H9 (cell line): Measurements from ENCODE around the gene DNAH11. TPM values are rescaled to one million over a fixed set of nuclear protein-coding genes. Genes with fewer than 3 reads are reported as not detected.

Experiments
- DNase-seq: peaks from one replicate; pipeline ENCODE4 v3.0.0-alpha.2; 2017
- H2AFZ ChIP-seq: one replicate; pipeline ENCODE4 v1.6.1; 2013; ENCODE audit warnings: mild to moderate bottlenecking, low read length, control low read depth, moderate library complexity
- H2AK5ac ChIP-seq: 2 replicates; pipeline ENCODE4 v1.6.1; 2013; ENCODE audit warnings: low read length, control low read depth, mixed read lengths; ENCODE audit not compliant: insufficient read length
- H2BK120ac ChIP-seq: one replicate; pipeline ENCODE4 v1.6.1; 2013; ENCODE audit warnings: low read depth, mild to moderate bottlenecking, low read length, control low read depth, inconsistent platforms; ENCODE audit not compliant: poor library complexity, severe bottlenecking
- H2BK12ac ChIP-seq: 2 replicates; pipeline ENCODE4 v1.6.1; 2013; ENCODE audit warnings: low read length, control low read depth, mixed read lengths, low read depth; ENCODE audit not compliant: insufficient read length
- H2BK15ac ChIP-seq: 2 replicates; pipeline ENCODE4 v1.6.1; 2013; ENCODE audit warnings: low read depth, low read length, control low read depth
- H2BK20ac ChIP-seq: one replicate; pipeline ENCODE4 v1.6.1; 2013; ENCODE audit warnings: low read depth, mild to moderate bottlenecking, low read length, control low read depth, inconsistent platforms; ENCODE audit not compliant: poor library complexity, severe bottlenecking
- H2BK5ac ChIP-seq: 2 replicates; pipeline ENCODE4 v1.6.1; 2013; ENCODE audit warnings: low read length, control low read depth, mixed read lengths; ENCODE audit not compliant: insufficient read length
- H3K14ac ChIP-seq: 2 replicates; pipeline ENCODE4 v1.6.1; 2013; ENCODE audit warnings: low read length, control low read depth; ENCODE audit not compliant: insufficient read depth
- H3K18ac ChIP-seq: 2 replicates; pipeline ENCODE4 v1.6.1; 2013; ENCODE audit warnings: low read depth, mild to moderate bottlenecking, mixed read lengths, low read length, control low read depth; ENCODE audit not compliant: insufficient read length
- H3K23ac ChIP-seq: 2 replicates; pipeline ENCODE4 v1.6.1; 2013; ENCODE audit warnings: low read length, control low read depth, mixed read lengths, low read depth; ENCODE audit not compliant: insufficient read length
- H3K23me2 ChIP-seq: 2 replicates; pipeline ENCODE4 v1.6.1; 2013; ENCODE audit warnings: low read depth, mild to moderate bottlenecking, mixed read lengths, low read length, control low read depth; ENCODE audit not compliant: insufficient read length, poor library complexity, severe bottlenecking
- H3K27ac ChIP-seq: 2 replicates; pipeline ENCODE4 v1.5.1; 2013; ENCODE audit warnings: low read length, control low read depth, mixed read lengths, low read depth; ENCODE audit not compliant: insufficient read length
- H3K27me3 ChIP-seq: 2 replicates; pipeline ENCODE4 v1.6.1; 2013; ENCODE audit warnings: low read length, control low read depth, inconsistent platforms; ENCODE audit not compliant: insufficient read depth
- H3K4ac ChIP-seq: 2 replicates; pipeline ENCODE4 v1.6.1; 2013; ENCODE audit warnings: low read depth, mild to moderate bottlenecking, control low read depth, inconsistent platforms, low read length, moderate library complexity
- H3K4me1 ChIP-seq: 2 replicates; pipeline ENCODE4 v1.6.1; 2013; ENCODE audit warnings: low read length, control low read depth, inconsistent platforms; ENCODE audit not compliant: insufficient read depth
- H3K4me2 ChIP-seq: 2 replicates; pipeline ENCODE4 v1.6.1; 2013; ENCODE audit warnings: low read length, control low read depth, mixed read lengths; ENCODE audit not compliant: insufficient read length, insufficient read depth
- H3K56ac ChIP-seq: 2 replicates; pipeline ENCODE4 v1.6.1; 2013; ENCODE audit warnings: low read depth, mild to moderate bottlenecking, mixed read lengths, low read length, control low read depth; ENCODE audit not compliant: insufficient read length
- H3K79me1 ChIP-seq: 2 replicates; pipeline ENCODE4 v1.6.1; 2013; ENCODE audit warnings: low read depth, mild to moderate bottlenecking, moderate library complexity, low read length, control low read depth, inconsistent platforms; ENCODE audit not compliant: insufficient read depth, poor library complexity, severe bottlenecking
- H3K79me2 ChIP-seq: 2 replicates; pipeline ENCODE4 v1.6.1; 2013; ENCODE audit warnings: low read length, control low read depth, inconsistent platforms; ENCODE audit not compliant: insufficient read depth
- H3K9ac ChIP-seq: 2 replicates; pipeline ENCODE4 v1.6.1; 2013; ENCODE audit warnings: low read length, control low read depth, mixed read lengths; ENCODE audit not compliant: insufficient read length; ENCODE audit errors: extremely low read depth
- H3K9me3 ChIP-seq: one replicate; pipeline ENCODE4 v1.6.1; 2013; ENCODE audit warnings: low read depth, low read length, inconsistent platforms; ENCODE audit not compliant: control insufficient read depth
- H3T11ph ChIP-seq: one replicate; pipeline ENCODE4 v1.6.1; 2013; ENCODE audit warnings: mild to moderate bottlenecking, low read length, control low read depth, inconsistent platforms
- H4K20me1 ChIP-seq: one replicate; pipeline ENCODE4 v1.6.1; 2013; ENCODE audit not compliant: control insufficient read depth, insufficient read length, insufficient read depth
- H4K5ac ChIP-seq: 2 replicates; pipeline ENCODE4 v1.6.1; 2013; ENCODE audit warnings: low read depth, mild to moderate bottlenecking, mixed read lengths, low read length, control low read depth; ENCODE audit not compliant: insufficient read length
- H4K8ac ChIP-seq: replicated peaks from 2 replicates; pipeline ENCODE4 v1.6.1; 2013; ENCODE audit warnings: low read length, control low read depth, mixed read lengths, low read depth; ENCODE audit not compliant: insufficient read length
- H4K91ac ChIP-seq: 2 replicates; pipeline ENCODE4 v1.6.1; 2013; ENCODE audit warnings: low read depth, mild to moderate bottlenecking, moderate library complexity, mixed read lengths, low read length, control low read depth; ENCODE audit not compliant: insufficient read length
- H3K27ac Mint-ChIP-seq, 3 experiments: 2 replicates in 2 of 3; 3 replicates in 1 of 3; pipeline ENCODE4 v1.8.0; 2020 to 2021; ENCODE audit warnings: mixed read lengths in 3 of 3, mild to moderate bottlenecking in 1 of 3, moderate library complexity in 1 of 3
- H3K27me3 Mint-ChIP-seq: 2 replicates; pipeline ENCODE4 v1.8.0; 2021; ENCODE audit warnings: low read depth, mild to moderate bottlenecking, moderate library complexity, mixed read lengths
- H3K36me3 Mint-ChIP-seq, 3 experiments: 2 replicates in 2 of 3; 3 replicates in 1 of 3; pipeline ENCODE4 v1.8.0; 2020 to 2021; ENCODE audit warnings: low read depth in 3 of 3, mixed read lengths in 3 of 3; ENCODE audit not compliant: insufficient read depth in 1 of 3
- H3K4me1 Mint-ChIP-seq, 2 experiments: 2 replicates each; pipeline ENCODE4 v1.8.0; 2020; ENCODE audit warnings: mixed read lengths in 2 of 2
- H3K4me3 Mint-ChIP-seq, 2 experiments: 2 replicates in 1 of 2; 3 replicates in 1 of 2; pipeline ENCODE4 v1.8.0; 2020 to 2021; ENCODE audit warnings: mild to moderate bottlenecking in 2 of 2, mixed read lengths in 2 of 2, moderate library complexity in 1 of 2
- H3K9me3 Mint-ChIP-seq, 2 experiments: 2 replicates in 1 of 2; 3 replicates in 1 of 2; pipeline ENCODE4 v1.8.0; 2020; ENCODE audit warnings: mild to moderate bottlenecking in 2 of 2, mixed read lengths in 2 of 2, moderate library complexity in 1 of 2
- CTCF ChIP-seq: fragments of 200-600 bp; sonication (generic); conservative IDR thresholded peaks from 3 replicates; pipeline ENCODE4 v1.8.0; 2021; ENCODE audit warnings: antibody characterized with exemption, mild to moderate bottlenecking
- WGBS: extraction: QIAGEN DNeasy Blood & Tissue Kit; methylation state at CpG from one replicate; pipeline ENCODE4 v1.1.7; 2013; ENCODE audit warnings: missing lambda C conversion rate, low lambda C conversion rate, mixed read lengths; ENCODE audit not compliant: insufficient read length; ENCODE audit errors: extremely low coverage; 5-methylcytosine and 5-hydroxymethylcytosine counted together
- total RNA-seq: library from RNA; stranded (reverse); gene quantifications from 2 replicates; pipeline ENCODE4 v1.2.1, GENCODE V29; 2021

The DNAH11 gene
- total RNA-seq, 1 experiment from 2014 or later, result 2.5 TPM

DNA sequence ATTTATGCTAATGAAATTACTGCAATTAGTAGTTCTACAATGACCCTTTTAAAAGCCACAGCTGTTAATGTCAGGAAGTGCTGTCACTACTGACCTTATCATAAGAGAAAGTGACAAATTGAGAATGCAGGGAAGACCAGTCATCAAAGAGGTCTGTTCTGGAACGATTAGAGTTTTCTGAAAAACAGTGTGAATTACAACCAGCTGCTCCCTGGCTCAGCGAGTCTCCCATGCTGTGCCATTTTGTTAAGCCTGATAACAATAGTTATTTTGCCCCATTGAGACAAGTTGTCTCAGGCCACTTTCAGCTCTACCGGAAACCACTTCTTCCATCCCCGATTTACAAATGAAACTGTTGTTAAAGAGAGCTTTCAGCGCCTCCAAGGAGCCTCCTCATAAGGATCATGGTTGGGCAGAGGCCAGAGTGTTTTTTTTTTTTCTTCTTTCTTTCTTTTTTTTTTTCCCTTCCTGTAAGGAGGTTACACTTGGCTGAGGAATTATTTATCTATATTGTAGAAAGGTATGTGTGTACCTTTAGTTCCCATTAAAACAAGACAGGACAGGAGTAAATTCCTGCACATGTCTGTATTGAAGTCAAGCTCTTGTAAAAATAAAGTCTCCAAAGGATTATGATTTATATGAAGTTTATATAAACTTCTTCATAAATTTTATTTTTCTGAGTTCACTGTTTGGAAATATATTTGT lies 229.2 kb downstream of the DNAH11 start:
- no peaks in the 10 kb centered on the region for H3K79me1 ChIP-seq
- no peaks in the 10 kb centered on the region for H4K20me1 ChIP-seq
- H3K23ac ChIP-seq, result no peak overlapping the region
- H3K27ac ChIP-seq, result peak overlapping the region; percentile 82
- H3K4ac ChIP-seq, result no peak overlapping the region
- H3K56ac ChIP-seq, result no peak overlapping the region
- no peak overlapping the region for H2AFZ ChIP-seq
- H4K91ac ChIP-seq, result no peak overlapping the region
- no peaks in the 10 kb centered on the region for H3K23me2 ChIP-seq
- H2BK20ac ChIP-seq, result no peak overlapping the region
- H3T11ph ChIP-seq, result no peak overlapping the region
- no peak overlapping the region for H3K18ac ChIP-seq
- Mint-ChIP-seq H3K27me3 (no peaks in the 10 kb centered on the region), H3K36me3 (no peaks in the 10 kb centered on the region; a peak in 1 of 7 replicates), H3K4me3 (peak overlapping the region; percentile 2 to 20; a peak in 2 of 5 replicates), H3K9me3 (no peaks in the 10 kb centered on the region), H3K27ac (peak overlapping the region; percentile 5 to 88 (median 54); a peak in 6 of 7 replicates), H3K4me1 (peaks cover 47 to 68% of the 10 kb centered on the region in 2 experiments)
- H4K8ac ChIP-seq, result no peak overlapping the region
- H4K5ac ChIP-seq, result no peak overlapping the region
- no peaks in the 10 kb centered on the region for H3K27me3 ChIP-seq
- H3K79me2 ChIP-seq, result no peaks in the 10 kb centered on the region
- no peak overlapping the region for H2BK15ac ChIP-seq
- peak; percentile 64 for DNase-seq
- no peak overlapping the region for H3K9ac ChIP-seq
- no peak overlapping the region for H3K14ac ChIP-seq
- H3K9me3 ChIP-seq, result no peaks in the 10 kb centered on the region
- peaks cover 16% of the 10 kb centered on the region; the same call in 1 of the 2 replicates for H3K4me1 ChIP-seq
- H2AK5ac ChIP-seq, result no peak overlapping the region
- no CpG with 5 or more reads among the region's 5 CpGs for WGBS
- peak overlapping the region; percentile 36 for H3K4me2 ChIP-seq
- H2BK5ac ChIP-seq, result no peak overlapping the region
- no peak for TF ChIP-seq CTCF
- H2BK12ac ChIP-seq, result no peak overlapping the region
- no peak overlapping the region for H2BK120ac ChIP-seq
